SK-N-SH (cell line): ENCODE measurements around the gene RAB27B. TPM values are rescaled to one million over a fixed set of nuclear protein-coding genes. Genes with fewer than 3 reads are reported as not detected.

Source experiments
- CTCF ChIA-PET: fragments of 300-600, 350-600 bp; formaldehyde crosslinking; extraction: SDS; loops from one replicate; lab custom pipeline; 2021; lab: Yijun Ruan, JAX
- POLR2A ChIA-PET: fragments of 350-600 bp; sonication (Branson Sonifier 250); formaldehyde crosslinking; extraction: SDS; loops from one replicate; lab custom pipeline; 2020; ENCODE audit warnings: antibody characterized with exemption, inconsistent platforms; lab: Yijun Ruan, JAX
- DNase-seq: peaks from one replicate; pipeline ENCODE4 v3.0.0; 2012
- H2AFZ ChIP-seq: fragments of 200-600 bp; sonication (generic); 2 replicates; pipeline ENCODE4 v1.8.1; 2016; ENCODE audit warnings: antibody characterized with exemption, mild to moderate bottlenecking, low read depth
- H3F3A ChIP-seq: fragments of 200-600 bp; sonication (generic); replicated peaks from 2 replicates; pipeline ENCODE3; 2016; ENCODE audit warnings: antibody characterized with exemption, mild to moderate bottlenecking; ENCODE audit not compliant: insufficient read depth
- H3K27ac ChIP-seq, 2 experiments: fragments of 200-500 bp in 1 of 2; fragments of 200-600 bp in 1 of 2; sonication (Bioruptor generic) in 1 of 2; sonication (generic), shearing (Covaris generic) in 1 of 2; 2 replicates each; pipeline versions ENCODE4 v1.5.1 to v1.6.1; 2014 to 2016; ENCODE audit warnings: low read depth in 2 of 2, inconsistent platforms in 1 of 2, low read length in 1 of 2, mild to moderate bottlenecking in 1 of 2, mixed read lengths in 1 of 2
- H3K27me3 ChIP-seq: fragments of 200-600 bp; sonication (generic), shearing (Covaris generic); 2 replicates; pipeline ENCODE4 v1.6.1; 2016; ENCODE audit warnings: mixed run types; ENCODE audit not compliant: insufficient read depth
- H3K36me3 ChIP-seq, 2 experiments: fragments of 200-500 bp in 1 of 2; fragments of 200-600 bp in 1 of 2; sonication (Bioruptor generic) in 1 of 2; sonication (generic) in 1 of 2; replicated peaks in 1 of 2; 2 replicates each; pipeline versions ENCODE3 to v1.5.1; 2014 to 2016; ENCODE audit warnings: low read length in 1 of 2, mild to moderate bottlenecking in 1 of 2; ENCODE audit not compliant: insufficient read depth in 2 of 2, control insufficient read depth in 1 of 2
- H3K4me1 ChIP-seq, 2 experiments: fragments of 200-500 bp in 1 of 2; fragments of 200-600 bp in 1 of 2; sonication (Bioruptor generic) in 1 of 2; sonication (generic), shearing (Covaris generic) in 1 of 2; 2 replicates each; pipeline versions ENCODE4 v1.5.1 to v1.6.1; 2014 to 2016; ENCODE audit warnings: low read depth in 1 of 2, low read length in 1 of 2, mixed run types in 1 of 2; ENCODE audit not compliant: insufficient read depth in 2 of 2, control insufficient read depth in 1 of 2
- H3K4me2 ChIP-seq: fragments of 200-600 bp; sonication (generic), shearing (Covaris generic); 2 replicates; pipeline ENCODE4 v1.6.1; 2017; ENCODE audit warnings: mixed run types
- H3K4me3 ChIP-seq, 2 experiments: fragments of 200-500 bp in 1 of 2; fragments of 200-600 bp in 1 of 2; sonication (Bioruptor generic) in 1 of 2; sonication (generic), shearing (Covaris generic) in 1 of 2; 2 replicates each; pipeline versions ENCODE4 v1.5.1 to v1.8.1; 2014 to 2016; ENCODE audit warnings: low read depth in 2 of 2, inconsistent platforms in 1 of 2, low read length in 1 of 2, mild to moderate bottlenecking in 1 of 2, mixed read lengths in 1 of 2, moderate library complexity in 1 of 2
- H3K79me2 ChIP-seq: fragments of 200-600 bp; sonication (generic); 2 replicates; pipeline ENCODE4 v1.8.1; 2017; ENCODE audit warnings: mild to moderate bottlenecking; ENCODE audit not compliant: insufficient read depth
- H3K9ac ChIP-seq: fragments of 200-600 bp; sonication (generic); 2 replicates; pipeline ENCODE4 v1.6.1; 2017; ENCODE audit warnings: mixed run types
- H3K9me2 ChIP-seq: fragments of 200-600 bp; sonication (generic); 2 replicates; pipeline ENCODE4 v1.6.1; 2017; ENCODE audit warnings: mixed run types
- H3K9me3 ChIP-seq: fragments of 200-600 bp; sonication (generic); 2 replicates; pipeline ENCODE4 v1.6.1; 2017; ENCODE audit warnings: mixed run types, mild to moderate bottlenecking, moderate library complexity
- H4K20me1 ChIP-seq: fragments of 200-600 bp; sonication (generic); 2 replicates; pipeline ENCODE4 v1.6.1; 2017; ENCODE audit warnings: mild to moderate bottlenecking, mixed run types; ENCODE audit not compliant: insufficient read depth
- CHD2 ChIP-seq: fragments of 150-350 bp; IDR thresholded peaks from 2 replicates; pipeline ENCODE4 v1.6.1; 2018; ENCODE audit warnings: low read length; ENCODE audit not compliant: partially characterized antibody
- EP300 ChIP-seq, 2 experiments: IDR thresholded peaks; 2 replicates each; pipeline versions ENCODE4 v1.4.0 to v1.6.1; 2012; ENCODE audit warnings: borderline replicate concordance in 1 of 2, low read depth in 1 of 2, low read length in 1 of 2
- FOXJ3 ChIP-seq: sonication (generic); formaldehyde crosslinking; IDR thresholded peaks from 2 replicates; pipeline ENCODE4 v1.5.1; 2020; ENCODE audit warnings: mild to moderate bottlenecking, missing genetic modification reagents
- GATA2 ChIP-seq: sonication (generic); formaldehyde crosslinking; IDR thresholded peaks from 2 replicates; pipeline ENCODE4 v1.5.0; 2020; ENCODE audit warnings: mild to moderate bottlenecking, missing genetic modification reagents
- NRF1 ChIP-seq: IDR thresholded peaks from 2 replicates; pipeline ENCODE4 v1.6.1; 2012; ENCODE audit warnings: low read depth, mild to moderate bottlenecking, low read length
- POLR2AphosphoS5 ChIP-seq: IDR thresholded peaks from 2 replicates; pipeline ENCODE4 v1.6.1; 2012; ENCODE audit warnings: low read depth, low read length
- RAD21 ChIP-seq: IDR thresholded peaks from 2 replicates; pipeline ENCODE4 v1.6.1; 2012; ENCODE audit warnings: mild to moderate bottlenecking, low read length
- RCOR1 ChIP-seq: fragments of 150-350 bp; IDR thresholded peaks from 2 replicates; pipeline ENCODE4 v1.6.1; 2017; ENCODE audit warnings: antibody characterized with exemption, low read length
- RFX5 ChIP-seq: IDR thresholded peaks from 2 replicates; pipeline ENCODE4 v1.6.1; 2012; ENCODE audit warnings: mild to moderate bottlenecking, improper control_type of control experiment, low read length
- TCF12 ChIP-seq: IDR thresholded peaks from 2 replicates; pipeline ENCODE4 v1.4.0; 2012
- TEAD4 ChIP-seq: IDR thresholded peaks from 2 replicates; pipeline ENCODE4 v1.4.0; 2012; ENCODE audit warnings: mild to moderate bottlenecking, borderline replicate concordance; ENCODE audit not compliant: insufficient read depth
- USF2 ChIP-seq: fragments of 150-350 bp; IDR thresholded peaks from 2 replicates; pipeline ENCODE4 v1.6.1; 2017; ENCODE audit warnings: antibody characterized with exemption, low read length, low read depth, borderline replicate concordance
- WGBS: methylation state at CpG from one replicate; pipeline ENCODE4 v1.1.6; 2017; ENCODE audit warnings: low lambda C conversion rate; 5-methylcytosine and 5-hydroxymethylcytosine counted together
- polyA plus RNA-seq, 3 experiments: library from polyadenylated mRNA; depleted of rRNA; stranded (reverse); fragments of >200 nt; gene quantifications; 2 replicates each; pipeline ENCODE4 v1.2.3, GENCODE V29; 2012
- TF ChIP-seq, protein P1 (sequence below): IDR thresholded peaks from 2 replicates; pipeline ENCODE4 v1.4.0; 2012; ENCODE audit warnings: low read depth, borderline replicate concordance
- TF ChIP-seq, protein P2 (sequence below): IDR thresholded peaks from 2 replicates; pipeline ENCODE4 v1.6.1; 2012; ENCODE audit warnings: mild to moderate bottlenecking, low read depth, low read length, moderate library complexity
- TF ChIP-seq, protein P3 (sequence below): IDR thresholded peaks from 2 replicates; pipeline ENCODE4 v1.4.0; 2012; ENCODE audit warnings: low read depth

Gene RAB27B
- polyA plus RNA-seq, 1 of the 3 experiments (the other 2 are of a cell fraction): 0.56 TPM

DNA sequence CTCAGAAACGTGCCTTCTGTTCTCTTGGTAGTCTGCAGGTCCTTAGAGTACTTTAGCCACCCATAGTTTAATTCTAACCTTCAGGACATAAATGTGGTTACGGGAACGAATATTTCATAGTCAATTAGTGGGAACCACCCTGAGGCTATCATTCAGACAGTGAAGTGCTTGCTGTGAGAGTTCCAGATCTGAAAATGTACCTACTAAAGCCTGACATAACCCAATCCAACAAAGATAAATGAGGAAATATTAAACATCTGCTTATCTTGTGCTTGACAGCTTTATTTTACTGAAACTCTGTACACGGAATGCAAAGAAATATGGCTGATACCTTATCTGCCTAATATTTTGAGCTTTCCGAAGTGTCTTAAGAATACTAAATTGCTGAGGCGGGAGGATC lies 43.0 kb downstream of the RAB27B start:
- Histone ChIP-seq H3K4me1 (peaks cover 0 to 3% of the 10 kb centered on the region in 2 experiments; a peak in 2 of 4 replicates), H3K27ac (peak overlapping the region in 1 of 2 experiments; percentile 77; a peak in 2 of 4 replicates), H3K79me2 (no peaks in the 10 kb centered on the region), H3K9me3 (no peaks in the 10 kb centered on the region)
- no peak for TF ChIP-seq NRF1
- peak; percentile 84 for TF ChIP-seq CHD2
- peak; percentile 89 for TF ChIP-seq RCOR1
- peak; percentile 91 for TF ChIP-seq GATA2
- TF ChIP-seq, protein P1, sequence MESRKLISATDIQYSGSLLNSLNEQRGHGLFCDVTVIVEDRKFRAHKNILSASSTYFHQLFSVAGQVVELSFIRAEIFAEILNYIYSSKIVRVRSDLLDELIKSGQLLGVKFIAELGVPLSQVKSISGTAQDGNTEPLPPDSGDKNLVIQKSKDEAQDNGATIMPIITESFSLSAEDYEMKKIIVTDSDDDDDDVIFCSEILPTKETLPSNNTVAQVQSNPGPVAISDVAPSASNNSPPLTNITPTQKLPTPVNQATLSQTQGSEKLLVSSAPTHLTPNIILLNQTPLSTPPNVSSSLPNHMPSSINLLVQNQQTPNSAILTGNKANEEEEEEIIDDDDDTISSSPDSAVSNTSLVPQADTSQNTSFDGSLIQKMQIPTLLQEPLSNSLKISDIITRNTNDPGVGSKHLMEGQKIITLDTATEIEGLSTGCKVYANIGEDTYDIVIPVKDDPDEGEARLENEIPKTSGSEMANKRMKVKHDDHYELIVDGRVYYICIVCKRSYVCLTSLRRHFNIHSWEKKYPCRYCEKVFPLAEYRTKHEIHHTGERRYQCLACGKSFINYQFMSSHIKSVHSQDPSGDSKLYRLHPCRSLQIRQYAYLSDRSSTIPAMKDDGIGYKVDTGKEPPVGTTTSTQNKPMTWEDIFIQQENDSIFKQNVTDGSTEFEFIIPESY: no peak
- no peak for TF ChIP-seq USF2
- TF ChIP-seq, protein P2, sequence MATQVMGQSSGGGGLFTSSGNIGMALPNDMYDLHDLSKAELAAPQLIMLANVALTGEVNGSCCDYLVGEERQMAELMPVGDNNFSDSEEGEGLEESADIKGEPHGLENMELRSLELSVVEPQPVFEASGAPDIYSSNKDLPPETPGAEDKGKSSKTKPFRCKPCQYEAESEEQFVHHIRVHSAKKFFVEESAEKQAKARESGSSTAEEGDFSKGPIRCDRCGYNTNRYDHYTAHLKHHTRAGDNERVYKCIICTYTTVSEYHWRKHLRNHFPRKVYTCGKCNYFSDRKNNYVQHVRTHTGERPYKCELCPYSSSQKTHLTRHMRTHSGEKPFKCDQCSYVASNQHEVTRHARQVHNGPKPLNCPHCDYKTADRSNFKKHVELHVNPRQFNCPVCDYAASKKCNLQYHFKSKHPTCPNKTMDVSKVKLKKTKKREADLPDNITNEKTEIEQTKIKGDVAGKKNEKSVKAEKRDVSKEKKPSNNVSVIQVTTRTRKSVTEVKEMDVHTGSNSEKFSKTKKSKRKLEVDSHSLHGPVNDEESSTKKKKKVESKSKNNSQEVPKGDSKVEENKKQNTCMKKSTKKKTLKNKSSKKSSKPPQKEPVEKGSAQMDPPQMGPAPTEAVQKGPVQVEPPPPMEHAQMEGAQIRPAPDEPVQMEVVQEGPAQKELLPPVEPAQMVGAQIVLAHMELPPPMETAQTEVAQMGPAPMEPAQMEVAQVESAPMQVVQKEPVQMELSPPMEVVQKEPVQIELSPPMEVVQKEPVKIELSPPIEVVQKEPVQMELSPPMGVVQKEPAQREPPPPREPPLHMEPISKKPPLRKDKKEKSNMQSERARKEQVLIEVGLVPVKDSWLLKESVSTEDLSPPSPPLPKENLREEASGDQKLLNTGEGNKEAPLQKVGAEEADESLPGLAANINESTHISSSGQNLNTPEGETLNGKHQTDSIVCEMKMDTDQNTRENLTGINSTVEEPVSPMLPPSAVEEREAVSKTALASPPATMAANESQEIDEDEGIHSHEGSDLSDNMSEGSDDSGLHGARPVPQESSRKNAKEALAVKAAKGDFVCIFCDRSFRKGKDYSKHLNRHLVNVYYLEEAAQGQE: no peak
- TF ChIP-seq, protein P3, sequence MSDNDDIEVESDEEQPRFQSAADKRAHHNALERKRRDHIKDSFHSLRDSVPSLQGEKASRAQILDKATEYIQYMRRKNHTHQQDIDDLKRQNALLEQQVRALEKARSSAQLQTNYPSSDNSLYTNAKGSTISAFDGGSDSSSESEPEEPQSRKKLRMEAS: no peak
- no peak for TF ChIP-seq RFX5
- TF ChIP-seq EP300 (IDR thresholded peaks at IDR 0.05; ENCODE audit: borderline replicate concordance in 1 of 2, low read depth in 1 of 2, low read length in 1 of 2): peak in 1 of 2 experiments; percentile 96; a peak in 2 of 4 replicates
- no peak for TF ChIP-seq POLR2AphosphoS5
- peak; percentile 25; the same call in 1 of the 2 replicates for TF ChIP-seq RAD21
- TF ChIP-seq TCF12: peak; percentile 27; the same call in 1 of the 2 replicates
- TF ChIP-seq FOXJ3 (CRISPR knock-in tag): 0 out of 2 replicates have a peak, but pooled peaks have one; percentile 38
- TF ChIP-seq TEAD4: peak; percentile 13; the same call in 1 of the 2 replicates
- TF ChIP-seq, all 33 proteins: peak for 8
- Histone ChIP-seq H3K4me2 (no peak overlapping the region), H3K27me3 (no peaks in the 10 kb centered on the region), H3K36me3 (no peaks in the 10 kb centered on the region), H3K9ac (no peak overlapping the region), H4K20me1 (no peaks in the 10 kb centered on the region), H2AFZ (no peak overlapping the region), H3F3A (no peaks in the 10 kb centered on the region), H3K9me2 (no peaks in the 10 kb centered on the region), H3K4me3 (no peak overlapping the region)
- DNase-seq: peak; percentile 62
- POLR2A ChIA-PET: interaction anchor here (1.0 kb wide), 2 partner anchors 39 to 47 kb away, joined by 3 read pairs; no protein-coding TSS in a partner anchor
- WGBS: 66% methylated on average over 6 of the region's 6 CpGs
- CTCF ChIA-PET: interaction anchor here (0.9 to 2.2 kb wide), 5 partner anchors 44 to 370 kb away, joined by 3 to 8 read pairs (median 4); no protein-coding TSS in a partner anchor
